HUES64 (cell line): ENCODE measurements around the gene NPLOC4.

ENCODE experiments used
- H3K27ac ChIP-seq: 2 replicates; pipeline ENCODE4 v1.7.0; 2013; ENCODE audit warnings: low read depth, low read length, inconsistent platforms
- H3K27me3 ChIP-seq: 2 replicates; pipeline ENCODE4 v1.6.1; 2013; ENCODE audit warnings: mild to moderate bottlenecking, low read length; ENCODE audit not compliant: insufficient read depth
- H3K36me3 ChIP-seq: 2 replicates; pipeline ENCODE4 v1.6.1; 2013; ENCODE audit warnings: mild to moderate bottlenecking, low read length; ENCODE audit not compliant: insufficient read depth
- H3K4me1 ChIP-seq: 2 replicates; pipeline ENCODE4 v1.6.1; 2013; ENCODE audit warnings: mild to moderate bottlenecking, low read length, moderate library complexity; ENCODE audit not compliant: insufficient read depth
- H3K4me3 ChIP-seq: 2 replicates; pipeline ENCODE4 v1.5.1; 2013; ENCODE audit warnings: mild to moderate bottlenecking, low read length, moderate library complexity
- H3K9ac ChIP-seq: 2 replicates; pipeline ENCODE4 v1.6.1; 2013; ENCODE audit warnings: mild to moderate bottlenecking, low read depth, low read length
- H3K9me3 ChIP-seq: 2 replicates; pipeline ENCODE4 v1.6.1; 2013; ENCODE audit warnings: low read depth, low read length; ENCODE audit not compliant: insufficient read depth
- WGBS: fragments of 150-250, 120-280 bp; methylation state at CpG from one replicate; pipeline ENCODE4 v1.1.7; 2013; ENCODE audit warnings: missing lambda C conversion rate; 5-methylcytosine and 5-hydroxymethylcytosine counted together

The NPLOC4 gene

GRCh38 chr17:81544281-81544974, 92.5 kb downstream of the NPLOC4 start:
- Histone ChIP-seq H3K27ac (no peak overlapping the region), H3K9ac (no peak overlapping the region), H3K9me3 (no peaks in the 10 kb centered on the region), H3K36me3 (peaks cover 77% of the 10 kb centered on the region), H3K4me3 (no peak overlapping the region), H3K27me3 (no peaks in the 10 kb centered on the region), H3K4me1 (no peaks in the 10 kb centered on the region)
- 89% methylated on average over 16 of the region's 16 CpGs for WGBS

- Histone ChIP-seq H3K27me3 (no peaks in the 10 kb centered on the region), H3K9ac (no peak overlapping the region), H3K4me3 (no peak overlapping the region), H3K4me1 (no peaks in the 10 kb centered on the region), H3K27ac (no peak overlapping the region), H3K36me3 (peaks cover 71% of the 10 kb centered on the region), H3K9me3 (no peaks in the 10 kb centered on the region)
- WGBS, result 95% methylated on average over 15 of the region's 15 CpGs
Observed at GRCh38 chr17:81543756-81544155, 93.2 kb downstream of the NPLOC4 start.

GRCh38 chr17:81543339-81543675, 93.6 kb downstream of the NPLOC4 start:
- no peaks in the 10 kb centered on the region for H3K27me3 ChIP-seq
- H3K9me3 ChIP-seq, result no peaks in the 10 kb centered on the region
- WGBS, result 96% methylated on average over 14 of the region's 14 CpGs
- H3K4me1 ChIP-seq, result no peaks in the 10 kb centered on the region
- no peak overlapping the region for H3K9ac ChIP-seq
- no peak overlapping the region for H3K4me3 ChIP-seq
- no peak overlapping the region for H3K27ac ChIP-seq
- peaks cover 68% of the 10 kb centered on the region for H3K36me3 ChIP-seq

GRCh38 chr17:81542431-81543338, 94.2 kb downstream of the NPLOC4 start:
- H3K4me1 ChIP-seq, result no peaks in the 10 kb centered on the region
- no peaks in the 10 kb centered on the region for H3K27me3 ChIP-seq
- H3K36me3 ChIP-seq, result peaks cover 62% of the 10 kb centered on the region
- H3K4me3 ChIP-seq, result no peak overlapping the region
- H3K9me3 ChIP-seq, result no peaks in the 10 kb centered on the region
- no peak overlapping the region for H3K27ac ChIP-seq
- no peak overlapping the region for H3K9ac ChIP-seq
- WGBS, result 95% methylated on average over 15 of the region's 15 CpGs

- Histone ChIP-seq H3K9ac (no peak overlapping the region), H3K9me3 (no peaks in the 10 kb centered on the region), H3K36me3 (peaks cover 46% of the 10 kb centered on the region), H3K4me3 (no peak overlapping the region), H3K4me1 (peaks cover 3% of the 10 kb centered on the region; the same call in 1 of the 2 replicates), H3K27me3 (peaks cover 13% of the 10 kb centered on the region), H3K27ac (no peak overlapping the region)
- WGBS, result 94% methylated on average over 16 of the region's 17 CpGs
Observed at GRCh38 chr17:81541123-81541522, 95.8 kb downstream of the NPLOC4 start.

GRCh38 chr17:81540676-81541027, 96.3 kb downstream of the NPLOC4 start:
- Histone ChIP-seq H3K4me1 (peaks cover 3% of the 10 kb centered on the region; the same call in 1 of the 2 replicates), H3K9me3 (no peaks in the 10 kb centered on the region), H3K27ac (no peak overlapping the region), H3K27me3 (peaks cover 17% of the 10 kb centered on the region), H3K36me3 (peaks cover 41% of the 10 kb centered on the region), H3K4me3 (no peak overlapping the region), H3K9ac (no peak overlapping the region)
- WGBS, result 94% methylated on average over 14 of the region's 14 CpGs

GRCh38 chr17:81539961-81540675, 96.8 kb downstream of the NPLOC4 start:
- WGBS, result 97% methylated on average over 28 of the region's 28 CpGs
- H3K36me3 ChIP-seq, result peaks cover 36% of the 10 kb centered on the region
- no peaks in the 10 kb centered on the region for H3K9me3 ChIP-seq
- H3K27ac ChIP-seq, result no peak overlapping the region
- H3K4me1 ChIP-seq, result peaks cover 3% of the 10 kb centered on the region; the same call in 1 of the 2 replicates
- H3K4me3 ChIP-seq, result no peak overlapping the region
- H3K9ac ChIP-seq, result no peak overlapping the region
- H3K27me3 ChIP-seq, result peaks cover 20% of the 10 kb centered on the region

GRCh38 chr17:81539571-81539900, 97.4 kb downstream of the NPLOC4 start:
- H3K4me1 ChIP-seq, result peaks cover 3% of the 10 kb centered on the region; the same call in 1 of the 2 replicates
- 90% methylated on average over 10 of the region's 10 CpGs for WGBS
- peaks cover 32% of the 10 kb centered on the region for H3K36me3 ChIP-seq
- H3K27ac ChIP-seq, result no peak overlapping the region
- H3K4me3 ChIP-seq, result no peak overlapping the region
- H3K9me3 ChIP-seq, result no peaks in the 10 kb centered on the region
- H3K27me3 ChIP-seq, result peaks cover 20% of the 10 kb centered on the region
- no peak overlapping the region for H3K9ac ChIP-seq

- Histone ChIP-seq H3K27me3 (peaks cover 20% of the 10 kb centered on the region), H3K4me1 (peaks cover 3% of the 10 kb centered on the region; the same call in 1 of the 2 replicates), H3K36me3 (peaks cover 26% of the 10 kb centered on the region), H3K27ac (no peak overlapping the region), H3K9me3 (no peaks in the 10 kb centered on the region), H3K4me3 (no peak overlapping the region), H3K9ac (no peak overlapping the region)
- 93% methylated on average over 26 of the region's 26 CpGs for WGBS
Observed at GRCh38 chr17:81538651-81539570, 98.0 kb downstream of the NPLOC4 start.

GRCh38 chr17:81537856-81538555, 98.9 kb downstream of the NPLOC4 start:
- no peaks in the 10 kb centered on the region for H3K9me3 ChIP-seq
- WGBS, result 82% methylated on average over 26 of the region's 26 CpGs
- no peak overlapping the region for H3K9ac ChIP-seq
- H3K27me3 ChIP-seq, result peaks cover 26% of the 10 kb centered on the region
- H3K4me3 ChIP-seq, result no peak overlapping the region
- H3K27ac ChIP-seq, result no peak overlapping the region
- peaks cover 16% of the 10 kb centered on the region for H3K36me3 ChIP-seq
- peaks cover 3% of the 10 kb centered on the region; the same call in 1 of the 2 replicates for H3K4me1 ChIP-seq
